GM23248 (cell line): Measurements from ENCODE around the gene EPHA7. TPM values are rescaled to one million over a fixed set of nuclear protein-coding genes. Genes with fewer than 3 reads are reported as not detected.

ENCODE experiments used
- DNase-seq: peaks from one replicate; pipeline ENCODE4 v3.0.0-alpha.2; 2015
- H2AFZ ChIP-seq: fragments of 200-600 bp; sonication (generic); 2 replicates; pipeline ENCODE4 v1.6.1; 2016; ENCODE audit warnings: antibody characterized with exemption
- H3F3A ChIP-seq: fragments of 200-600 bp; sonication (generic); 2 replicates; pipeline ENCODE4 v1.6.1; 2016; ENCODE audit warnings: mild to moderate bottlenecking, antibody characterized with exemption, mixed run types; ENCODE audit not compliant: insufficient read depth
- H3K27ac ChIP-seq: fragments of 200-600 bp; sonication (generic); 2 replicates; pipeline ENCODE4 v1.5.1; 2016; ENCODE audit warnings: mild to moderate bottlenecking
- H3K27me3 ChIP-seq: fragments of 200-600 bp; sonication (generic); replicated peaks from 2 replicates; pipeline ENCODE4 v1.6.1; 2016; ENCODE audit warnings: mild to moderate bottlenecking; ENCODE audit not compliant: insufficient read depth
- H3K36me3 ChIP-seq: fragments of 200-600 bp; sonication (generic); 2 replicates; pipeline ENCODE4 v1.6.1; 2016; ENCODE audit warnings: low read depth, mild to moderate bottlenecking
- H3K4me1 ChIP-seq: fragments of 200-600 bp; sonication (generic); 2 replicates; pipeline ENCODE4 v1.6.1; 2016; ENCODE audit warnings: mild to moderate bottlenecking; ENCODE audit not compliant: insufficient read depth
- H3K4me2 ChIP-seq: fragments of 200-600 bp; sonication (generic); one replicate; pipeline ENCODE4 v1.6.1; 2016; ENCODE audit warnings: mild to moderate bottlenecking; ENCODE audit not compliant: unreplicated experiment
- H3K4me3 ChIP-seq: fragments of 200-600 bp; sonication (generic); 2 replicates; pipeline ENCODE4 v1.5.1; 2016; ENCODE audit warnings: mild to moderate bottlenecking
- H3K79me2 ChIP-seq: fragments of 200-600 bp; sonication (generic); 2 replicates; pipeline ENCODE4 v1.6.1; 2016; ENCODE audit warnings: mild to moderate bottlenecking; ENCODE audit not compliant: insufficient read depth
- H3K9ac ChIP-seq: fragments of 200-600 bp; sonication (generic); 2 replicates; pipeline ENCODE4 v1.6.1; 2016; ENCODE audit warnings: mild to moderate bottlenecking
- H3K9me2 ChIP-seq: fragments of 200-600 bp; sonication (generic); 2 replicates; pipeline ENCODE4 v1.6.1; 2016; ENCODE audit warnings: mixed run types, mild to moderate bottlenecking, moderate library complexity; ENCODE audit not compliant: insufficient read depth
- H3K9me3 ChIP-seq: fragments of 200-600 bp; sonication (generic); one replicate; pipeline ENCODE4 v1.6.1; 2017; ENCODE audit warnings: low read depth
- H4K20me1 ChIP-seq: fragments of 200-600 bp; sonication (generic); 2 replicates; pipeline ENCODE4 v1.6.0; 2016; ENCODE audit not compliant: insufficient read depth
- EZH2 ChIP-seq: fragments of 200-600 bp; sonication (generic); IDR thresholded peaks from 2 replicates; pipeline ENCODE4 v1.6.1; 2018; ENCODE audit warnings: antibody characterized with exemption, mild to moderate bottlenecking; ENCODE audit not compliant: insufficient read depth, poor library complexity, severe bottlenecking
- EZH2phosphoT487 ChIP-seq: fragments of 200-600 bp; sonication (generic); IDR thresholded peaks from 2 replicates; pipeline ENCODE4 v1.6.1; 2018; ENCODE audit warnings: antibody characterized with exemption, moderate library complexity, mild to moderate bottlenecking, low read depth; ENCODE audit not compliant: insufficient read depth
- WGBS, 2 experiments: methylation state at CpG; one replicate each; pipeline ENCODE4 v1.1.6; 2015 to 2017; ENCODE audit warnings: low lambda C conversion rate in 2 of 2, low coverage in 1 of 2; ENCODE audit errors: missing lambda C conversion rate in 2 of 2; 5-methylcytosine and 5-hydroxymethylcytosine counted together
- in situ Hi-C: fragments of 300-500 bp; cut with MboI; formaldehyde crosslinking; loops from 2 replicates; pipeline ENCODE4 v1.15.0; 2020
- polyA plus RNA-seq: library from polyadenylated mRNA; unstranded; fragments of >200 nt; fragmentation: Nextera tagmentation; extraction: Ambion mirVana; gene quantifications from 2 replicates; pipeline ENCODE4 v1.2.1, GENCODE V29; 2016
- total RNA-seq: library from RNA; depleted of rRNA; stranded (reverse); fragments of >200 nt; shearing (Covaris generic); gene quantifications from 2 replicates; pipeline ENCODE4 v1.2.3, GENCODE V29; 2014

Gene EPHA7
- total and polyA plus RNA-seq, 2 experiments from 2014 or later = not detected

DNA sequence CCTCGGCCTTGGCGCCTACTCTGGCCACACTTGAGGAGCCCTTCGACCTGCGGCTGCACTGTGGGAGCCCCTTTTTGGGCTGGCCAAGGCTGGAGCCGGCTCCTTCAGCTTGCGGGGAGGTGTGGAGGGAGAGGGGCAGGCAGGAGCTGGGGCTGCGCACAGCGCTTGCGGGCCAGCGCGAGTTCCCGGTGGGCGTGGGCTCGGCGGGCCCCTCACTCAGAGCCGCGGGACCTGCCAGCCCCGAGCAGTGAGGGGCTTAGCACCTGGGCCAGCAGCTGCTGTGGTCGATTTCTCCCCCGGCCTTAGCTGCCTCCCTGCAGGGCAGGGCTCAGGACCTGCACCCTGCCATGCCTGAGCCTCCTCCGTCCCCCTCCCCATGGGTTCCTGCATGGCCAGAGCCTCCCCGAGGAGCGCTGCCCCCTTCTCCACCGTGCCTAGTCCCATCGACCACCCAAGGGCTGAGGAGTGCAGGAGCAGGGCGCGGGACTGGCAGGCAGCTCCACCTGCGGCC is 136.8 kb downstream of the EPHA7 start:
- no peaks in the 10 kb centered on the region for H3K9me2 ChIP-seq
- no peaks in the 10 kb centered on the region for H3K9me3 ChIP-seq
- no peak for DNase-seq
- H3K27me3 ChIP-seq = no peaks in the 10 kb centered on the region
- in situ Hi-C loops = no loop called here
- no peak overlapping the region for H3K27ac ChIP-seq
- no peaks in the 10 kb centered on the region for H3K4me1 ChIP-seq
- no peak overlapping the region for H3K4me3 ChIP-seq
- no peaks in the 10 kb centered on the region for H3F3A ChIP-seq
- WGBS, 2 experiments = 60 to 72% methylated on average over 15 to 27 of the region's 28 CpGs
- no peak overlapping the region for H2AFZ ChIP-seq
- TF ChIP-seq EZH2phosphoT487 = no peak
- no peak for TF ChIP-seq EZH2
- H4K20me1 ChIP-seq = no peaks in the 10 kb centered on the region
- H3K4me2 ChIP-seq = no peak overlapping the region
- no peaks in the 10 kb centered on the region for H3K36me3 ChIP-seq
- no peaks in the 10 kb centered on the region for H3K79me2 ChIP-seq
- no peak overlapping the region for H3K9ac ChIP-seq

DNA sequence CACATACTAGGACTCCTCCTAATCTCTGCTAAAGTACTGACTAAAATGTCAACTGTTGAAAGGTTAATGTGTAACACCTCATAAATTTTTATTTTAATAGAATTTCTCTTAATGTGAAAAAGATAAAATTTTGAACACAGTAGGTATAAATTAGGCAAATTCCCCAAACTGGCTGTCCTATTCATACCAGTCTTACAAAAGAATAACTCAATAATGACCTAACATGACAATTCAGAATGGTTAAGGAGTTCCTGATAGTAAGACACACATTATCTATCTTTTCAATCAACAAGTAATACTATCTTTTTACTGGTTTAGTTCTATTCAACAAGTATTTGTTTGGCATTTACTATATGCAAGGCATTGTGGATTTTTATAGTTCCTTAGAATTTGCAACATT is 141.1 kb downstream of the EPHA7 start:
- no peak overlapping the region for H2AFZ ChIP-seq
- in situ Hi-C loops = no loop called here
- no peaks in the 10 kb centered on the region for H3K79me2 ChIP-seq
- no peaks in the 10 kb centered on the region for H3K4me1 ChIP-seq
- H4K20me1 ChIP-seq = no peaks in the 10 kb centered on the region
- H3F3A ChIP-seq = no peaks in the 10 kb centered on the region
- H3K9ac ChIP-seq = no peak overlapping the region
- no peak for DNase-seq
- H3K27me3 ChIP-seq = no peaks in the 10 kb centered on the region
- TF ChIP-seq EZH2 = no peak
- no peaks in the 10 kb centered on the region for H3K9me2 ChIP-seq
- no peak overlapping the region for H3K27ac ChIP-seq
- H3K36me3 ChIP-seq = no peaks in the 10 kb centered on the region
- no peaks in the 10 kb centered on the region for H3K9me3 ChIP-seq
- H3K4me3 ChIP-seq = no peak overlapping the region
- no peak overlapping the region for H3K4me2 ChIP-seq

DNA sequence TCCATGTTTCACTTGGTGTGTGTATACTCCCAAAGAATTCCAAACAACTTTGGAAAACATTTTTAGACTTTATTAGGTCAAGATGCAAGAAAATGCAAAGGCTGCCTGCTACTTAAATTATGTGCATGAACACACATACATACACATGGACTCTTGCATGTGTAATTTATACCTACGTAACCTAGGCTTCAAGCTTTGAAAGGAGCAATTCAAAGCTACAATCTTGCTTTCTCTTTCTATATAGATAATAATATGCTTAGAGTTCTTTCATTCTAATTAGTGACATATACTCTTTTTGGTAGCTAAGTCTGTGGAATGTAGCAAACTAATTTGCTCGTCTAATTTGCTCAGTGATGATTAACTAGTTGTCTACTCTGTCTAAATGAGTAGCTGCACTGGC is 146.5 kb downstream of the EPHA7 start:
- no peaks in the 10 kb centered on the region for H3F3A ChIP-seq
- no peaks in the 10 kb centered on the region for H4K20me1 ChIP-seq
- H3K79me2 ChIP-seq = no peaks in the 10 kb centered on the region
- H3K4me1 ChIP-seq = no peaks in the 10 kb centered on the region
- H3K36me3 ChIP-seq = no peaks in the 10 kb centered on the region
- WGBS, 2 experiments = 3 to 9% methylated on average over 2 of the region's 2 CpGs
- H3K9me2 ChIP-seq = no peaks in the 10 kb centered on the region
- H3K9ac ChIP-seq = no peak overlapping the region
- no peak overlapping the region for H3K27ac ChIP-seq
- H3K4me3 ChIP-seq = no peak overlapping the region
- in situ Hi-C loops = no loop called here
- TF ChIP-seq EZH2 (no peak), EZH2phosphoT487 (no peak)
- DNase-seq = no peak
- no peaks in the 10 kb centered on the region for H3K9me3 ChIP-seq
- no peaks in the 10 kb centered on the region for H3K27me3 ChIP-seq
- no peak overlapping the region for H2AFZ ChIP-seq
- H3K4me2 ChIP-seq = no peak overlapping the region

GRCh38 chr6:93272211-93272610 is 147.1 kb downstream of the EPHA7 start:
- Histone ChIP-seq H4K20me1 (no peaks in the 10 kb centered on the region), H3K79me2 (no peaks in the 10 kb centered on the region), H3F3A (no peaks in the 10 kb centered on the region), H3K4me2 (no peak overlapping the region), H2AFZ (no peak overlapping the region), H3K4me1 (no peaks in the 10 kb centered on the region), H3K9me3 (no peaks in the 10 kb centered on the region), H3K4me3 (no peak overlapping the region), H3K36me3 (no peaks in the 10 kb centered on the region), H3K27ac (no peak overlapping the region), H3K9ac (no peak overlapping the region), H3K27me3 (no peaks in the 10 kb centered on the region), H3K9me2 (no peaks in the 10 kb centered on the region)
- DNase-seq = no peak
- 28 to 29% methylated on average over 4 of the region's 4 CpGs for WGBS, 2 experiments
- in situ Hi-C loops = no loop called here
- TF ChIP-seq EZH2 (no peak), EZH2phosphoT487 (no peak)
